Loucy (cell line): Measurements from ENCODE around the gene RAD23A.

Experiments
- H2AFZ ChIP-seq: fragments of 200-600 bp; sonication (generic); 2 replicates; pipeline ENCODE4 v1.6.0; 2016; ENCODE audit warnings: antibody characterized with exemption, mild to moderate bottlenecking, low read length, moderate library complexity
- H3F3A ChIP-seq: fragments of 200-600 bp; 2 replicates; pipeline ENCODE4 v1.6.0; 2016; ENCODE audit warnings: antibody characterized with exemption, low read depth, mild to moderate bottlenecking
- H3K27me3 ChIP-seq: fragments of 200-600 bp; sonication (generic); 2 replicates; pipeline ENCODE4 v1.6.1; 2014; ENCODE audit warnings: low read length, mild to moderate bottlenecking; ENCODE audit not compliant: insufficient read depth, poor library complexity, severe bottlenecking
- H3K36me3 ChIP-seq: fragments of 200-600 bp; sonication (generic); 2 replicates; pipeline ENCODE4 v1.6.1; 2016; ENCODE audit warnings: low read length; ENCODE audit not compliant: insufficient read depth
- H3K4me1 ChIP-seq: fragments of 200-600 bp; sonication (generic); 2 replicates; pipeline ENCODE4 v1.5.1; 2014; ENCODE audit warnings: low read length, mild to moderate bottlenecking; ENCODE audit not compliant: insufficient read depth, poor library complexity, severe bottlenecking
- H3K4me2 ChIP-seq: fragments of 200-600 bp; sonication (generic); 2 replicates; pipeline ENCODE4 v1.6.0; 2014; ENCODE audit warnings: antibody characterized with exemption, low read length, low read depth, mild to moderate bottlenecking; ENCODE audit not compliant: poor library complexity, severe bottlenecking
- H3K4me3 ChIP-seq: fragments of 200-600 bp; sonication (generic); 2 replicates; pipeline ENCODE4 v1.5.1; 2014; ENCODE audit warnings: low read length, mild to moderate bottlenecking, mixed read lengths; ENCODE audit not compliant: poor library complexity, severe bottlenecking
- H3K79me2 ChIP-seq: fragments of 200-600 bp; sonication (generic); 2 replicates; pipeline ENCODE4 v1.6.1; 2014; ENCODE audit warnings: low read length; ENCODE audit not compliant: insufficient read depth
- H3K9ac ChIP-seq: fragments of 200-600 bp; sonication (generic); 2 replicates; pipeline ENCODE4 v1.6.0; 2014; ENCODE audit warnings: mild to moderate bottlenecking, low read depth, low read length, moderate library complexity; ENCODE audit not compliant: poor library complexity, severe bottlenecking
- H3K9me2 ChIP-seq: fragments of 200-600 bp; sonication (generic); replicated peaks from 2 replicates; pipeline ENCODE4 v1.6.1; 2016; ENCODE audit warnings: low read depth, low read length, mixed read lengths
- H3K9me3 ChIP-seq: fragments of 200-600 bp; sonication (generic); 2 replicates; pipeline ENCODE4 v1.6.1; 2014; ENCODE audit warnings: mild to moderate bottlenecking, antibody characterized with exemption, low read length, low read depth; ENCODE audit not compliant: insufficient read depth
- H4K20me1 ChIP-seq: fragments of 200-600 bp; sonication (generic); 2 replicates; pipeline ENCODE4 v1.6.0; 2014; ENCODE audit warnings: antibody characterized with exemption, low read length, mild to moderate bottlenecking; ENCODE audit not compliant: insufficient read depth, poor library complexity, severe bottlenecking
- CTCF ChIP-seq: fragments of 200-600 bp; sonication (generic); conservative IDR thresholded peaks from 2 replicates; pipeline ENCODE4 v1.5.1; 2014; ENCODE audit warnings: mild to moderate bottlenecking, antibody characterized with exemption, low read length
- EZH2phosphoT487 ChIP-seq: fragments of 200-600 bp; IDR thresholded peaks from 2 replicates; pipeline ENCODE4 v1.6.1; 2018; ENCODE audit warnings: antibody characterized with exemption, mild to moderate bottlenecking, moderate library complexity, borderline replicate concordance

The RAD23A gene

GRCh38 chr19:12932392-12933286 lies 13.0 kb upstream of the RAD23A start:
- Histone ChIP-seq H3K79me2 (peaks cover 68% of the 10 kb centered on the region), H3F3A (peaks cover 5% of the 10 kb centered on the region), H3K4me3 (peak overlapping the region; percentile 95), H3K9ac (peak overlapping the region; percentile 96), H2AFZ (no peak overlapping the region), H3K27me3 (peaks cover 4% of the 10 kb centered on the region), H3K4me1 (peaks cover 49% of the 10 kb centered on the region), H3K4me2 (peak overlapping the region; percentile 99), H3K9me3 (no peaks in the 10 kb centered on the region), H3K36me3 (peaks cover 17% of the 10 kb centered on the region; the same call in 1 of the 2 replicates), H3K9me2 (no peaks in the 10 kb centered on the region), H4K20me1 (peaks cover 25% of the 10 kb centered on the region)
- TF ChIP-seq CTCF (no peak), EZH2phosphoT487 (no peak)

DNA sequence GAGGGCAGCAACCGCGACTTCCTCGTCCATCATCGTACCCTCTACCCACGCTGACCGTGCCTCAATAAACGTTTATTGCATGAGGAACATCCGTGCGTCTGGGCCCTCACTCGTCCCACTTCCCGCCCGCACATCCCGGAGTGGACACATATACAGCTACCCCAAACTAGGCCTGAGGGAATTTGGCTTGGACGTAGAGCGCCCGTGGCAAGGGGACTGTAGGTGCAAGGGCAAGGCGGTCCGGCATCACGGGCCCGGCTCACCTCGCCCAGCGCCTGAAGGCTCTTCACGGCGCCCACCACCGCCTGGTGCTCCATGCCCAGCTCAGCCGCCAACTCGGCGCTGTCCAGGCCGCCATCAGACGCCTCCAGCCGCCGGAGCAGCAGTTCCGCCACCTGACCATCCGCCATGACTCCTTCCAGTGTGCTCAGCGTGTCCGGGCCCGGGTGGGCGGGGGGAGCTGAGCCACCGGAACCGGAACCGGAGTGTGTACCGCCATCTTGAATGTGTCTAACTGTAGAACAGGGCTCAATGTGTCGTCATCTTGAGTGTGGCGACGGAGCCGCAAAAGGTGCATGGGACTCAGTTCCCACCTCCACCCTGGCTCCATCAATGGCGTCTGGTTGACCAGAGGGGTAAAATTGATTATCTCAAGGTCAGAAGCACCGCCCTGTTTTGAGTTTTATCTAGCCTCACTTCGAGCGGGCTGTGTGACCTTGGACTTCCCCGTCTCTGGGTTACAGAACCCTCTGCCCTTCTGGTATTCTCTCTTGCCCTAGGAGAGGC lies 12.2 kb upstream of the RAD23A start, which contains the start of gene FARSA:
FARSA (minus strand) TSS at position 425 of the 786 bp plus-strand sequence; CDS start at position 410, 15 bp downstream.
- Histone ChIP-seq H3K9me3 (no peaks in the 10 kb centered on the region), H3K4me2 (peak within 1 kb of the TSS; percentile 99), H3F3A (peaks cover 9% of the 10 kb centered on the region), H3K4me3 (peak within 1 kb of the TSS; percentile 95), H2AFZ (peak within 1 kb of the TSS; percentile 83), H3K27me3 (peaks cover 4% of the 10 kb centered on the region), H3K79me2 (peaks cover 63% of the 10 kb centered on the region), H3K4me1 (peaks cover 52% of the 10 kb centered on the region), H3K9me2 (no peaks in the 10 kb centered on the region), H3K36me3 (peaks cover 11% of the 10 kb centered on the region; the same call in 1 of the 2 replicates), H4K20me1 (peaks cover 25% of the 10 kb centered on the region), H3K9ac (peak within 1 kb of the TSS; percentile 96)
- no peak for TF ChIP-seq CTCF
- no peak for TF ChIP-seq EZH2phosphoT487

DNA sequence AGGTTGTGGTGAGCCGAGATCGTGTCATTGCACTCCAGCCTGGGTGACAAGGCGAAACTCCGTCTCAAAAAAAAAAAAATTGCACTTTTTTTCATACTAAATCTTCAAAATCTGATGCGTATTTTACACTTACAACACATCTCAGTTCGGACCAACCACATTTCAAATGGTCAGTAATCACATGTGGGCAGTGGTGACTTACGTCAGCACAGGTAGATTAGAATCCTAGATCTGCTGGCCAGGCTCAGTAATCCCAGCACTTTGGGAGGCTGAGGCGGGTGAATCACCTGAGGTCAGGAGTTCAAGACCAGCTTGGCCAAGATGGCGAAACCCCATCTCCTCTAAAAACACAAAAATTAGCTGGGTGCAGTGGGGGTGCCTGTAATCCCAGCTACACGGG lies 10.6 kb upstream of the RAD23A start:
- H3K9ac ChIP-seq = peak overlapping the region; percentile 12
- H3K4me3 ChIP-seq = no peak overlapping the region
- H4K20me1 ChIP-seq = peaks cover 41% of the 10 kb centered on the region
- H2AFZ ChIP-seq = no peak overlapping the region
- peaks cover 52% of the 10 kb centered on the region for H3K4me1 ChIP-seq
- peaks cover 18% of the 10 kb centered on the region for H3K27me3 ChIP-seq
- peaks cover 15% of the 10 kb centered on the region for H3K36me3 ChIP-seq
- H3K79me2 ChIP-seq = peaks cover 65% of the 10 kb centered on the region
- peaks cover 9% of the 10 kb centered on the region for H3F3A ChIP-seq
- TF ChIP-seq CTCF = no peak
- no peak for TF ChIP-seq EZH2phosphoT487
- no peak overlapping the region for H3K4me2 ChIP-seq
- H3K9me3 ChIP-seq = no peaks in the 10 kb centered on the region
- no peaks in the 10 kb centered on the region for H3K9me2 ChIP-seq
